H1 (cell line): ENCODE data around the gene ITPKB. TPM values are rescaled to one million over a fixed set of nuclear protein-coding genes. Genes with fewer than 3 reads are reported as not detected.

ENCODE experiments used
- CBX8 ChIP-seq: fragments of 300-800, 300-1000 bp; sonication (generic); IDR thresholded peaks from 2 replicates; pipeline ENCODE4 v1.7.1; 2016; ENCODE audit warnings: low read depth, low read length, borderline replicate concordance
- GTF2F1 ChIP-seq: IDR thresholded peaks from 2 replicates; pipeline ENCODE4 v1.6.1; 2012; ENCODE audit warnings: low read depth, low read length, improper control_type of control experiment, borderline replicate concordance
- KDM1A ChIP-seq: fragments of 200-600, 300-600 bp; sonication (generic); IDR thresholded peaks from 2 replicates; pipeline ENCODE4 v1.7.1; 2016; ENCODE audit warnings: mild to moderate bottlenecking, low read length, borderline replicate concordance
- PHF8 ChIP-seq: fragments of 200-600 bp; sonication (generic); conservative IDR thresholded peaks from 2 replicates; pipeline ENCODE4 v1.7.1; 2012; ENCODE audit warnings: low read depth, mild to moderate bottlenecking, inconsistent platforms, low read length, moderate library complexity
- RXRA ChIP-seq: IDR thresholded peaks from 2 replicates; pipeline ENCODE4 v1.6.1; 2011; ENCODE audit warnings: low read depth, mild to moderate bottlenecking, low read length, moderate library complexity; ENCODE audit not compliant: insufficient read depth
- SP4 ChIP-seq: IDR thresholded peaks from 2 replicates; pipeline ENCODE4 v1.6.1; 2012; ENCODE audit warnings: low read length, inconsistent platforms
- SUZ12 ChIP-seq: fragments of 200-600 bp; sonication (generic); IDR thresholded peaks from 2 replicates; pipeline ENCODE4 v1.6.1; 2012; ENCODE audit warnings: mild to moderate bottlenecking, inconsistent platforms, low read length, moderate library complexity, mixed read lengths
- polyA plus RNA-seq, 7 experiments: library from polyadenylated mRNA; depleted of rRNA in 3 of 7; stranded (reverse) in 5 of 7; unstranded in 2 of 7; fragments of >200 nt in 5 of 7; fragments of 200-250 nt in 2 of 7; gene quantifications; 1 replicate in 5 of 7; 2 replicates in 1 of 7; 4 replicates in 1 of 7; pipeline versions ENCODE4 v1.2.1 to v1.2.3, GENCODE V29; 2011 to 2013; ENCODE audit warnings: missing spikeins in 2 of 7, mixed read lengths in 2 of 7
- total RNA-seq: library from RNA; stranded (reverse); fragmentation: NEBNext Ultra II Directional; extraction: Animal tissue kit (Norgen Biotek cat#: 25700); gene quantifications from 2 replicates; pipeline ENCODE4 v1.2.1, GENCODE V29; 2021
- TF ChIP-seq, protein P1 (sequence below): IDR thresholded peaks from 2 replicates; pipeline ENCODE4 v1.6.1; 2012; ENCODE audit warnings: inconsistent platforms
- TF ChIP-seq, protein P2 (sequence below): IDR thresholded peaks from 2 replicates; pipeline ENCODE4 v1.6.1; 2012; ENCODE audit warnings: inconsistent platforms

Gene ITPKB
- total and polyA plus RNA-seq, 2 of the 8 experiments (the other 6 are each of a cell fraction or from before 2014, with no cell fraction given) = 1.7 to 4.8 TPM

DNA sequence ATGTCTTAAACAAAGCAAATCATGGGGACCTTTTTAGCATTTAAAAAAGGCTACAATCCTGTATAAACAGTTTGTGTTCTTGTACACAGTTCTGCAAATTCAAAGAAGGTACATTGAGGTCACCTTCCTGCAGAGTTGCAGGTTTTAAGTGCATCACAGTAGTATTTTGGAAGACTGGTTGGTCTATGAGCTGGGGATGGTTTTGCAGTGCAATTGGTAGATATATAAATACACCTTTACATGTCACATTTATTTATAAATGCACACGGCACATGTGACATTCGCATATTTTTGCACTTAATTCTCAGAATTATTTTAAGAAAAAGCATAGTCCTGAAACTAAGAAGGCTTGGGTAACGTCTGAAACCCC lies 599 bp upstream of the ITPKB start (continued):
- TF ChIP-seq CBX8 (no peak), PHF8 (no peak), SP4 (no peak), RXRA (no peak), SUZ12 (no peak), KDM1A (no peak), GTF2F1 (no peak)
- TF ChIP-seq, protein P1, sequence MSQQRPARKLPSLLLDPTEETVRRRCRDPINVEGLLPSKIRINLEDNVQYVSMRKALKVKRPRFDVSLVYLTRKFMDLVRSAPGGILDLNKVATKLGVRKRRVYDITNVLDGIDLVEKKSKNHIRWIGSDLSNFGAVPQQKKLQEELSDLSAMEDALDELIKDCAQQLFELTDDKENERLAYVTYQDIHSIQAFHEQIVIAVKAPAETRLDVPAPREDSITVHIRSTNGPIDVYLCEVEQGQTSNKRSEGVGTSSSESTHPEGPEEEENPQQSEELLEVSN = no peak
- TF ChIP-seq, protein P2, sequence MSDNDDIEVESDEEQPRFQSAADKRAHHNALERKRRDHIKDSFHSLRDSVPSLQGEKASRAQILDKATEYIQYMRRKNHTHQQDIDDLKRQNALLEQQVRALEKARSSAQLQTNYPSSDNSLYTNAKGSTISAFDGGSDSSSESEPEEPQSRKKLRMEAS = no peak
